DMS79 treated with DMSO at 0.1 percent for 48 hours (cell line): Measurements from ENCODE around the gene SLC35F3.
"Not testable (repeated sequence)": the region's sequence is repeated elsewhere in the genome, so short reads cannot be mapped to it uniquely, and the experiment has no call there.

Source experiments
- DNase-seq: peaks from one replicate; lab custom pipeline; 2025; lab: John Stamatoyannopoulos, UW

The SLC35F3 gene

GRCh38 chr1:234106032-234106431, 201.6 kb downstream of the SLC35F3 start:
- DNase-seq: no peak

GRCh38 chr1:234107416-234108021, 203.0 kb downstream of the SLC35F3 start:
- no peak for DNase-seq

GRCh38 chr1:234108921-234109320, 204.4 kb downstream of the SLC35F3 start:
- no peak for DNase-seq

- no peak for DNase-seq
These were observed 205.4 kb downstream of the SLC35F3 start for GRCh38 chr1:234109840-234110239.

GRCh38 chr1:234111458-234112142, 207.1 kb downstream of the SLC35F3 start:
- DNase-seq: no peak

- DNase-seq: peak; percentile 66
These were observed 210.3 kb downstream of the SLC35F3 start for GRCh38 chr1:234114648-234115307.

- no peak for DNase-seq
These were observed 214.4 kb downstream of the SLC35F3 start for GRCh38 chr1:234118911-234119310.

DNA sequence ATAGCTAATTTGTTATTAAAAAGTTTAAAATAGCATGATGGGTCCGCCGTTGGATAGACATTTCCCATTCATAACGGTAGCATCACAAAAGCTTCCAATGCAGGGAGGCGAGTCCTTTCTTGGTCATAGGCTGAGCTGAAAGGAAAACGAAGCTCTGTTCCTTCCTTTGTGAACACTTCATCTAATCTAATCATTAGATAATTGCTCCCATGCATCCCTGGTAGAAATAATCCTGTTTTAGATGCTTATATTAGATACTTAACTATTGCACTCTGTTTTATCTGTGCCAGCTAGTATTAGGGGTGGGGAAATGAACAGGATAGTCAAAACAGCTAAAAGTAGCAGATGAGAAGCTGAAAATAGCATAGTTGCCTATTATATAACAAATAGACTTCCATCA, 215.0 kb downstream of the SLC35F3 start:
- DNase-seq: no peak

- DNase-seq: no peak
These were observed 216.0 kb downstream of the SLC35F3 start for GRCh38 chr1:234120327-234120944.

DNA sequence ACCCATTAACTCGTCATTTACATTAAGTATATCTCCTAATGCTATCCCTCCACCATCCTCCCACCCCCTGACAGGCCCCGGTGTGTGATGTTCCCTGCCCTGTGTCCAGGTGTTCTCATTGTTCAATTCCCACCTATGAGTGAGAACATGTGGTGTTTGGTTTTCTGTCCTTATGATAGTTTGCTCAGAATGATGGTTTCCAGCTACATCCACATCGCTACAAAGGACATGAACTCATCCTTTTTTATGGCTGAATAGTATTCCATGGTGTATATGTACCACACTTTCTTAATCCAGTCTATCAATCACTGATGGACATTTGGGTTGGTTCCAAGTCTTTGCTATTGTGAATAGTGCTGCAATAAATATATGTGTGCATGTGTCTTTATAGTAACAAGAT, 217.2 kb downstream of the SLC35F3 start:
- not testable (repeated sequence) for DNase-seq

GRCh38 chr1:234122571-234122970, 218.1 kb downstream of the SLC35F3 start:
- not testable (repeated sequence) for DNase-seq

GRCh38 chr1:234123867-234124266, 219.4 kb downstream of the SLC35F3 start:
- DNase-seq: no peak

- no peak for DNase-seq
These were observed 220.8 kb downstream of the SLC35F3 start for GRCh38 chr1:234125283-234125682.

GRCh38 chr1:234125714-234126113, 221.2 kb downstream of the SLC35F3 start:
- no peak for DNase-seq

DNA sequence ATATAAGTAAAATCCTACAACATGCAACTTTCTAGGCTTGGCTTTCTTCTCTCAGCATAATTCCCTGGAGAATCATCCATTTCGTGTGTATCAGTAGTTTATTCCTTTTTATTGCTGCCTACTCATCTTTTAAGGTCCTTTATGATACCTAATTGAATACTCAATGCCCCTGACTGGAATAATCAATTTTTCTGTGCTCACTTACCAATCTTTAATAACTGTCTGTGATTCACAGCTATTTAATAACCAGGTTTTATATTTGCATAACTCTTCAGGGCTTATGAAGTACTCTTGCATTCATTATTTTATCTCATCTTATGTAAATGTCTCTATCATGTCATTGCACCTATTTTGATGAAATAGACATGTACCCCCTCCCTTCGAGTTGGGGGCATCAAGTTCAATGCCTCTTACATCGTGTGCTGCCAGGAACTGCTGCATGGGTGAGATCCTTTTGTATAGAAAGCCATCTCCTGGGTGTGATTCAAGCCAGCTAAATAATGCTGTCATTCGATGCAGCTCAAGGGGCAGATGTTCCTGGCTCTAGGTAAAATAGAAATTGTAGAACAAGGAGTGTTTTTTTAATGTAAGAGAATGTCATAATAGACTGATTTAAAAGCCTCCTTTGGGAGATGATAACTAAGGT, 222.7 kb downstream of the SLC35F3 start:
- no peak for DNase-seq

GRCh38 chr1:234132795-234133194, 228.3 kb downstream of the SLC35F3 start:
- DNase-seq: no peak

DNA sequence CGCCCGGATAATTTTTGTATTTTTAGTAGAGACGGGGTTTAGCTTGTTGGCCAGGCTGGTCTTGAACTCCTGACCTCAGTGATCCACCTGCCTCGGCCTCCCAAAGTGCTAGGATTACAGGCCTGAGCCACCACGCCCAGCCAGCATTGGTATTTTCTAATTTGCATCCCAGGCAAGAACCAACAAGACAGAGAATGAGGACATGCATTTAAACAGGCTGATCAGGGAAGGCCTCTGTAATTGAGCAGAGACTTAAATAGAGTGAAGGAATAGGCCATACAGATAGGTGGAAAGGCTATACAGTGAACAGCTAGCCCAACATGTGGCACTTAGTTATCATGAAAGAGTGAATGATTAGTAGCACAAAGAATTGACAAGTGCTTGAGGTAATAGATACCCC, 230.4 kb downstream of the SLC35F3 start:
- no peak for DNase-seq

GRCh38 chr1:234135501-234135900, 231.0 kb downstream of the SLC35F3 start:
- no peak for DNase-seq

DNA sequence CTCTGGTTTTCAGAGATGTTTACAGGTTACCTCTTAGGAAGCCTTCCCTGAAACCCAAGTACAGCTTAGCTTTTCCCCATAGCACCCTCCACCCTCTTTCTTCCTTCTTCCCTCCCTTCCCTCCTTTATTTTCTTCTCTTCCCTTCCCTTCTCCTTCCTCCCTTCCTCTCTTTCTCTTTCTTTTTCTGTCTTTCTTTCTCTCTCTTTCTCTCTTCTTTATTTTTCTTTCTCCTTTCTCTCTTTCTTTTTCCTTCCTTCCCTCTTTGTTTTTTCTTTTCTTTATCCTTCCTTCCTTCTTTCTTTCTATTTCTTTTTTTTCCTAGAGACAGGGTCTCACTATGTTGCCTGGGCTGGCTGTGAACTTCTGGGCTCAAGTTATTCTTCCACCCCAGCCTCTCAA, 231.6 kb downstream of the SLC35F3 start:
- DNase-seq: no peak

GRCh38 chr1:234139966-234140365, 235.5 kb downstream of the SLC35F3 start:
- DNase-seq: no peak

- no peak for DNase-seq
These were observed 235.9 kb downstream of the SLC35F3 start for GRCh38 chr1:234140388-234140787.

- no peak for DNase-seq
These were observed 236.5 kb downstream of the SLC35F3 start for GRCh38 chr1:234141006-234141405.
